ENCODE data around the gene ARHGEF19. TPM values are rescaled to one million over a fixed set of nuclear protein-coding genes. Genes with fewer than 3 reads are reported as not detected.

ARHGEF19 gene
- total RNA-seq, 1 donor from 2014 or later, result 5.7 TPM

DNA sequence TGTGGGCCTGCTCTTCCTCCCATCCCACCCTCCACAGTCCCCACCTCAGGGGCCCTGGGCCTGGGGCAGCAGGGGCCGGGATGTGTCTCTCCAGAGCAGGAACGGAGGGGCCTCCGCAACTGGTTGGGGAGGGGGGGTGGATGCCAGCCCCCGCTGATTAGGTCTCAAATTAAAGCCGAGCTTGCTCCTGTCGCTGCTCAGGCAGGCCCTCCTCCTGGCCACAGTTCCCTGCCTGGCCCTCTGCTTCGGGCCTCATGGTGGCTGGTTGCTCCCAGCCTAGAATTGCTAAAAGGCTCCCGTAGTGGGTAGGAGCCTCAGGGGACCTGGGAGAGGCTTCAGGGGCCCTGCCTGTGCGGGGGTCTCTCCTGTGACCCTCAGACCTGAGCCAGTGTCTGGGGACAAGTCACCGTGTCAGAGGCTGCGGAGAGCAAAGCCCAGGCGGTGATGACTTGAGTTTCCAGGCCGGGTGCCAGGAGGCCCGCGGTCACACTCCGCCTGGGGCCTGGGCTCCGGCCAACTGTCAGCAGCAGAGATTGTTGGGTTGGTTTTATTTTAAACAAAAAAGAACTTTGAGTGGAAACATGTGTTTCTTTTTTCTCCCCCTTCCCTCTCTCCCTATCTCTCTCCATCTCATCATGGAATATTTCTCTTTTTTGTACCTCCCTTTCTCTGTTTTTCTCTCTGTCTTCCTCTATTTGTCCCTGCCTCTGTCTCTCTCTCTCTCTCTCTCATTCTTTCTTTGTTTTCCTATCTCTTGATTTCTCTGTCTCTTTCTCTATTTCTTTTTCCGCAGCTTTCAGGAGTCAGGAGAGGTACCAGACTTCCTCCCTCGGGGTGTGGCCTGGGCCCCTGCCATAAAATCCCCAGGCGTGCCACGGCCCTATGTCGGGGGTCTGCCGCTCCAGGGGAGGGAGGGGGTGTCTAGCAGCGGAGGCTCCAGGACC, 36.6 kb downstream of the ARHGEF19 start:
- Histone ChIP-seq H3K4me2 (ENCODE audit: low read length) (peak overlapping the region; percentile 78), H3K4me3 (ENCODE audit: insufficient read depth, low read depth, low read length) (no peak overlapping the region), H3K9ac (ENCODE audit: low read length) (peak overlapping the region; percentile 72), H3K27ac (ENCODE audit: low read depth, low read length) (peak overlapping the region; percentile 84), H4K20me1 (ENCODE audit: insufficient read depth, low read length) (no peaks in the 10 kb centered on the region), H3K36me3 (ENCODE audit: insufficient read depth, low read length) (no peaks in the 10 kb centered on the region), H2AFZ (ENCODE audit: low read depth, low read length) (no peak overlapping the region), H3K79me2 (ENCODE audit: insufficient read depth, low read length) (no peaks in the 10 kb centered on the region), H3K4me1 (ENCODE audit: insufficient read depth, low read length) (peaks cover 54% of the 10 kb centered on the region), H3K27me3 (ENCODE audit: insufficient read depth, low read length) (no peaks in the 10 kb centered on the region), H3K9me3 (ENCODE audit: insufficient read depth, low read depth, low read length) (no peaks in the 10 kb centered on the region)
- Mint-ChIP-seq H3K9me3 (ENCODE audit: unreplicated experiment) (no peaks in the 10 kb centered on the region), H3K4me3 (ENCODE audit: unreplicated experiment) (no peak overlapping the region), H3K36me3 (ENCODE audit: low read depth, unreplicated experiment) (no peaks in the 10 kb centered on the region), H3K4me1 (ENCODE audit: low read depth, unreplicated experiment) (peaks cover 36% of the 10 kb centered on the region), H3K27ac (ENCODE audit: unreplicated experiment) (peak overlapping the region; percentile 67), H3K27me3 (ENCODE audit: low read depth, unreplicated experiment) (no peaks in the 10 kb centered on the region)
- peak; percentile 84 for DNase-seq (ENCODE audit: low read depth)
- FAIRE-seq, result no peak
- TF ChIP-seq EZH2 (IDR thresholded peaks at IDR 0.05; ENCODE audit: insufficient read depth, low read length) (no peak), CTCF (IDR thresholded peaks at IDR 0.05; ENCODE audit: insufficient read depth, low read depth, low read length) (no peak)

GRCh38 chr1:16174886-16175598, 37.4 kb downstream of the ARHGEF19 start:
- H3K27me3 Mint-ChIP-seq (ENCODE audit: low read depth, unreplicated experiment), result peaks cover 4% of the 10 kb centered on the region
- no peak overlapping the region for H2AFZ ChIP-seq (ENCODE audit: low read depth, low read length)
- no peaks in the 10 kb centered on the region for H3K27me3 ChIP-seq (ENCODE audit: insufficient read depth, low read length)
- no peak for FAIRE-seq
- H3K9me3 ChIP-seq (ENCODE audit: insufficient read depth, low read depth, low read length), result no peaks in the 10 kb centered on the region
- DNase-seq (ENCODE audit: low read depth), result no peak
- peak overlapping the region; percentile 72 for H3K9ac ChIP-seq (ENCODE audit: low read length)
- H3K79me2 ChIP-seq (ENCODE audit: insufficient read depth, low read length), result no peaks in the 10 kb centered on the region
- no peak for TF ChIP-seq EZH2 (IDR thresholded peaks at IDR 0.05; ENCODE audit: insufficient read depth, low read length)
- no peak for TF ChIP-seq CTCF (IDR thresholded peaks at IDR 0.05; ENCODE audit: insufficient read depth, low read depth, low read length)
- H4K20me1 ChIP-seq (ENCODE audit: insufficient read depth, low read length), result no peaks in the 10 kb centered on the region
- peak overlapping the region; percentile 47 for H3K27ac Mint-ChIP-seq (ENCODE audit: unreplicated experiment)
- no peak overlapping the region for H3K4me3 ChIP-seq (ENCODE audit: insufficient read depth, low read depth, low read length)
- H3K4me1 ChIP-seq (ENCODE audit: insufficient read depth, low read length), result peaks cover 51% of the 10 kb centered on the region
- no peak overlapping the region for H3K4me2 ChIP-seq (ENCODE audit: low read length)
- H3K4me1 Mint-ChIP-seq (ENCODE audit: low read depth, unreplicated experiment), result peaks cover 32% of the 10 kb centered on the region
- no peak overlapping the region for H3K4me3 Mint-ChIP-seq (ENCODE audit: unreplicated experiment)
- no peaks in the 10 kb centered on the region for H3K36me3 Mint-ChIP-seq (ENCODE audit: low read depth, unreplicated experiment)
- peak overlapping the region; percentile 84 for H3K27ac ChIP-seq (ENCODE audit: low read depth, low read length)
- H3K36me3 ChIP-seq (ENCODE audit: insufficient read depth, low read length), result no peaks in the 10 kb centered on the region
- no peaks in the 10 kb centered on the region for H3K9me3 Mint-ChIP-seq (ENCODE audit: unreplicated experiment)
